Peyer's patch (tissue), 4 donors: ENCODE results near the gene SPG11. TPM values are rescaled to one million over a fixed set of nuclear protein-coding genes. Genes with fewer than 3 reads are reported as not detected.

ENCODE experiments used
- DNase-seq, 3 donors: peaks; one replicate each; pipeline ENCODE4 v3.0.0-alpha.2; 2017 to 2019
- H3K27ac ChIP-seq, 4 donors: fragments of 200-600 bp; sonication (generic); one replicate each; pipeline ENCODE4 v1.5.1; 2016 to 2019
- H3K27me3 ChIP-seq, 2 donors: fragments of 200-600 bp; sonication (generic); one replicate each; pipeline ENCODE4 v1.5.1; 2019
- H3K36me3 ChIP-seq, 3 donors: fragments of 200-600 bp; sonication (generic); one replicate each; pipeline ENCODE4 v1.5.1; 2016 to 2019
- H3K4me1 ChIP-seq, 4 donors: fragments of 200-600 bp; sonication (generic); one replicate each; pipeline ENCODE4 v1.5.1; 2016 to 2019
- H3K4me3 ChIP-seq, 4 donors: fragments of 200-600 bp; sonication (generic); 1 replicate in 3 of 4; 2 replicates in 1 of 4; pipeline ENCODE4 v1.5.1; 2016 to 2019; ENCODE audit warnings: mild to moderate bottlenecking in 1 of 4
- H3K9me3 ChIP-seq, 4 donors: fragments of 200-600 bp; sonication (generic); one replicate each; pipeline ENCODE4 v1.5.1; 2016 to 2019; ENCODE audit warnings: mild to moderate bottlenecking in 1 of 4
- CTCF ChIP-seq, 6 experiments: fragments of 450-650 bp in 4 of 6; fragments of 200-600 bp in 2 of 6; sonication (generic) in 1 of 6; IDR thresholded peaks; one replicate each; pipeline ENCODE4 v1.5.1; 2017 to 2019; ENCODE audit warnings: antibody characterized with exemption in 6 of 6, mild to moderate bottlenecking in 3 of 6, moderate library complexity in 1 of 6
- POLR2A ChIP-seq, 2 donors: fragments of 450-650 bp; IDR thresholded peaks; one replicate each; pipeline ENCODE4 v1.5.1; 2017; ENCODE audit warnings: antibody characterized with exemption in 2 of 2, mild to moderate bottlenecking in 2 of 2, moderate library complexity in 2 of 2
- total RNA-seq, 4 donors: library from RNA; depleted of rRNA; stranded (reverse); fragments of >200 nt; gene quantifications; one replicate each; pipeline ENCODE4 v1.1.0, GENCODE V29; 2016

The SPG11 gene
- total RNA-seq, 4 donors from 2014 or later: 125 to 215 (median 167) TPM

DNA sequence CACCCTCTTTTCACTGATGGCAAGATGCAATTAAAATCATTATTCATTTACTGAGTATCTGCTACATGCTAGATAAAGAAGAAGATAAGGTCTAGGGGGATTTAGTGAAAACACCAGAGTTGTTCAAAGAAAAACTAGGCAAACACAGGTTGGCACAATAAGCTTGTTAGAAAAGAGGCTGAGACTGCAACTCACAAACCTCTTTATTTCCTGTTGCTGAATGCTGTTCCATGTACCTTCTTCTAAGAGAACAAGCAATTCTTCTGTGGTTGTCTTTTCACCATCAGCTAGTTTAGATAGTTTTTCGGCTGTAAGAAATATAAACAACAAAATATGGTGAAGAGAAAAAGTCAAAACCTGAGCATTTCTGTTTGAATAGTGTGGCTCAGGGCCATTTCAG lies 65.4 kb downstream of the SPG11 start:
- no peak for DNase-seq
- TF ChIP-seq POLR2A (IDR thresholded peaks at IDR 0.05): no peak
- TF ChIP-seq CTCF (IDR thresholded peaks at IDR 0.05): no peak
- H3K9me3 ChIP-seq: no peaks in the 10 kb centered on the region
- H3K4me3 ChIP-seq: no peak overlapping the region
- H3K4me1 ChIP-seq: no peaks in the 10 kb centered on the region
- H3K27me3 ChIP-seq: no peaks in the 10 kb centered on the region
- H3K36me3 ChIP-seq: peaks cover 0 to 89% (median 0%) of the 10 kb centered on the region in 3 donors
- H3K27ac ChIP-seq: no peak overlapping the region

- DNase-seq: no peak
- TF ChIP-seq POLR2A (IDR thresholded peaks at IDR 0.05) (no peak), CTCF (IDR thresholded peaks at IDR 0.05) (no peak)
- no peak overlapping the region for H3K4me3 ChIP-seq
- H3K27me3 ChIP-seq: no peaks in the 10 kb centered on the region
- H3K4me1 ChIP-seq: no peaks in the 10 kb centered on the region
- peaks cover 0 to 93% (median 6%) of the 10 kb centered on the region in 3 donors for H3K36me3 ChIP-seq
- no peak overlapping the region for H3K27ac ChIP-seq
- H3K9me3 ChIP-seq: no peaks in the 10 kb centered on the region
Observed at GRCh38 chr15:44596511-44597010, 66.9 kb downstream of the SPG11 start.

DNA sequence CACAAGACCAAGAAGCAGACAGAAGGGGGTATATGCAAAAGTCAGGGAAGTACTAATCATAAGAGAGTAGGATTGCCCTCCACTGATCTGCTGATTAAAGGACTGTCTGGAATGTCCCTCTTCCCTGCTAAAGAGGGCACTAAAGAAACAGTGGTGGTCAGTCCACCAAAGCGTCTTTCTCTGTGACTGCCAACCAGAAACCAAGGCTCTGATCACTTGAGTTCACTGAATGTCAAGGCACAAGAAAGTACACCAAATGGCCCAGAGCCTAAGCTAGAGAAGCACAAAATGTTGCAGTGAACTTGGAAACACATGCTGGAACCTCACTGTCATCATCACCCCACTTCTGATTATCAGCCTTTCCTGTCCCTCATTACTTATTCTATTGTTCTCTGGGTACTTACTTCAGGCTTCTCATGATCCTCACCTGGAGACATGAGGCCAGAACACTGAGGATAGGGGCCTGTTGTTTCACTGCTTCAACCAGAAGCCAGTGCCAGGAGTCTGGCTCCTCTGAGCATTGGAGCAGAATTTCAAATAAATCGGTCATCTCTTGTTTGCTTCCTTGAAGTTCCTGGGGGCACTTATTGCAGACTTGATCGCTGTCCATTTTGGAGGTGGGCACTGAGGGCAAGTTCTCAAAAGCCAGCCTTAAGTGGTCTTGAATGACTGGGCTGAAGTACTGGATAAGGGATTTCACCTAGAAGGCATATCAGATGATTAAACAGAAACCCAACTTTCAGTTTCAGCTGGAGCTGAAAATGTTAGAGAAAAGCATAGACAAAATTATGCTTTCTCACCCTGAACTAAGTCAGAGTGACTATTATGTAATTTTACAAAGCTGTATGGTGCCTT lies 67.6 kb downstream of the SPG11 start:
- TF ChIP-seq CTCF (IDR thresholded peaks at IDR 0.05) (no peak), POLR2A (IDR thresholded peaks at IDR 0.05) (no peak)
- DNase-seq: no peak
- no peaks in the 10 kb centered on the region for H3K9me3 ChIP-seq
- H3K27me3 ChIP-seq: no peaks in the 10 kb centered on the region
- peaks cover 0 to 93% (median 6%) of the 10 kb centered on the region in 3 donors for H3K36me3 ChIP-seq
- H3K4me3 ChIP-seq: no peak overlapping the region
- H3K27ac ChIP-seq: no peak overlapping the region
- H3K4me1 ChIP-seq: no peaks in the 10 kb centered on the region

DNA sequence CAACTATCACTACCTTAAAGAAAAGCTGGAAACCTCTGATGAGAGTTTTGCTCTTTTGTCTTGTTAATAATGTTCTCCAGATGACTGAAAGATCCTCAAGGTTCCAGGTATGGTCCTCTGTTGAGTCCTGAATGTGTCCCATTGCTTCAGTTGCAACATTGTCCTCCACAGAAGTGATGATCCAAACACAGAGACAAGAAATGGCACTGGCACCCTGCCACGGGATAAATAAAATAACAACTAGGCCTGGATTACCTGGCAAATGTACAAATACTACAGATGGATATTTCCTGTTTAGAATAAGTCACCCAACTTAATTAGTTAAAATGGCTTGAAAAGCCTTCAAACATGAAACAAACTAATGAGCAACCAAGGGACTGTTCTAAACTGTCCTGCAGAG lies 68.2 kb downstream of the SPG11 start:
- H3K4me3 ChIP-seq: no peak overlapping the region
- no peak for DNase-seq

GRCh38 chr15:44593042-44593736 lies 70.3 kb downstream of the SPG11 start:
- no peak for DNase-seq
- Histone ChIP-seq H3K36me3 (peaks cover 0 to 96% (median 6%) of the 10 kb centered on the region in 3 donors), H3K27ac (no peak overlapping the region), H3K9me3 (no peaks in the 10 kb centered on the region), H3K27me3 (no peaks in the 10 kb centered on the region), H3K4me1 (no peaks in the 10 kb centered on the region), H3K4me3 (no peak overlapping the region)
- TF ChIP-seq POLR2A (IDR thresholded peaks at IDR 0.05): no peak
- TF ChIP-seq CTCF (IDR thresholded peaks at IDR 0.05): peak in 5 of 6 experiments; percentile 13 to 44 (median 31)

More for the DNA sequence above, 68.2 kb downstream of the SPG11 start:
- TF ChIP-seq POLR2A (IDR thresholded peaks at IDR 0.05): no peak
- TF ChIP-seq CTCF (IDR thresholded peaks at IDR 0.05): no peak
- Histone ChIP-seq H3K36me3 (peaks cover 0 to 94% (median 6%) of the 10 kb centered on the region in 3 donors), H3K27me3 (no peaks in the 10 kb centered on the region), H3K4me1 (no peaks in the 10 kb centered on the region), H3K27ac (no peak overlapping the region), H3K9me3 (no peaks in the 10 kb centered on the region)
